ENCODE measurements around the gene SIRT2. TPM values are rescaled to one million over a fixed set of nuclear protein-coding genes. Genes with fewer than 3 reads are reported as not detected.

Gene SIRT2
- total RNA-seq, 1 experiment from 2014 or later = 8.4 TPM

- no peaks in the 10 kb centered on the region for H3K23me2 ChIP-seq (ENCODE audit: insufficient read length, low read depth, low read length, poor library complexity, severe bottlenecking)
- Mint-ChIP-seq H3K27ac (no peak overlapping the region), H3K9me3 (no peaks in the 10 kb centered on the region), H3K36me3 (ENCODE audit: insufficient read depth in 1 of 3, low read depth in 3 of 3) (peaks cover 13 to 33% (median 28%) of the 10 kb centered on the region in 3 experiments; a peak in 6 of 7 replicates), H3K4me1 (peaks cover 3 to 4% of the 10 kb centered on the region in 2 experiments; a peak in 3 of 4 replicates), H3K4me3 (no peak overlapping the region), H3K27me3 (ENCODE audit: low read depth) (no peaks in the 10 kb centered on the region; the same call in none of the 2 replicates)
- no peak overlapping the region for H3K23ac ChIP-seq (ENCODE audit: insufficient read length, low read depth, low read length)
- H3K18ac ChIP-seq (ENCODE audit: insufficient read length, low read depth, low read length) = no peak overlapping the region
- H3K27ac ChIP-seq (ENCODE audit: insufficient read length, low read depth, low read length) = no peak overlapping the region
- H4K8ac ChIP-seq (replicated peaks; ENCODE audit: insufficient read length, low read depth, low read length) = no peak overlapping the region
- no peaks in the 10 kb centered on the region; the same call in 1 of the 2 replicates for H3K4me1 ChIP-seq (ENCODE audit: insufficient read depth, low read length)
- no peak overlapping the region for H2BK20ac ChIP-seq (ENCODE audit: low read depth, low read length, poor library complexity, severe bottlenecking)
- H3K9me3 ChIP-seq (ENCODE audit: control insufficient read depth, low read depth, low read length) = no peaks in the 10 kb centered on the region
- no peak for TF ChIP-seq CTCF (conservative IDR thresholded peaks at IDR 0.05)
- no peak overlapping the region for H2BK15ac ChIP-seq (ENCODE audit: low read depth, low read length)
- H3K79me2 ChIP-seq (ENCODE audit: insufficient read depth, low read length) = no peaks in the 10 kb centered on the region
- no peaks in the 10 kb centered on the region for H3K27me3 ChIP-seq (ENCODE audit: insufficient read depth, low read length)
- no peak overlapping the region for H4K91ac ChIP-seq (ENCODE audit: insufficient read length, low read depth, low read length)
- no peak overlapping the region for H2BK12ac ChIP-seq (ENCODE audit: insufficient read length, low read depth, low read length)
- no peak overlapping the region for H3T11ph ChIP-seq (ENCODE audit: low read length)
- no peak overlapping the region for H3K4me2 ChIP-seq (ENCODE audit: insufficient read depth, insufficient read length, low read length)
- no peak for DNase-seq
- H2AK5ac ChIP-seq (ENCODE audit: insufficient read length, low read length) = no peak overlapping the region
- H4K5ac ChIP-seq (ENCODE audit: insufficient read length, low read depth, low read length) = no peak overlapping the region
- H3K9ac ChIP-seq (ENCODE audit: extremely low read depth, insufficient read length, low read length) = no peak overlapping the region
- no peak overlapping the region for H3K4ac ChIP-seq (ENCODE audit: low read depth, low read length)
- no peak overlapping the region for H3K56ac ChIP-seq (ENCODE audit: insufficient read length, low read depth, low read length)
- H4K20me1 ChIP-seq (ENCODE audit: control insufficient read depth, insufficient read depth, insufficient read length) = no peaks in the 10 kb centered on the region
- H3K79me1 ChIP-seq (ENCODE audit: insufficient read depth, low read depth, low read length, poor library complexity, severe bottlenecking) = no peaks in the 10 kb centered on the region
- no peak overlapping the region for H2BK5ac ChIP-seq (ENCODE audit: insufficient read length, low read length)
- WGBS (ENCODE audit: extremely low coverage, insufficient read length, low lambda C conversion rate) = no CpG with 5 or more reads among the region's 29 CpGs
- no peak overlapping the region for H3K14ac ChIP-seq (ENCODE audit: insufficient read depth, low read length)
- H2BK120ac ChIP-seq (ENCODE audit: low read depth, low read length, poor library complexity, severe bottlenecking) = no peak overlapping the region
- no peak overlapping the region for H2AFZ ChIP-seq (ENCODE audit: low read length)
These were observed 7.8 kb upstream of the SIRT2 start for GRCh38 chr19:38907227-38907626.

Measured in H9 (cell line).